Ovary (tissue), 3 donors: ENCODE results near the gene SULT1C2.

ENCODE experiments used
- POLR2A ChIP-seq: fragments of 450-650 bp; IDR thresholded peaks from one replicate; pipeline ENCODE4 v1.6.1; 2017; ENCODE audit warnings: antibody characterized with exemption, mild to moderate bottlenecking, moderate library complexity
- TF ChIP-seq, protein P1 (sequence below), 3 donors: fragments of 450-650 bp in 2 of 3; fragments of 200-600 bp in 1 of 3; IDR thresholded peaks; one replicate each; pipeline versions ENCODE4 v1.5.1 to v1.8.0; 2016 to 2022; ENCODE audit warnings: antibody characterized with exemption in 3 of 3, mild to moderate bottlenecking in 1 of 3
- donor health status: DM: no; HTN: no; CAD: no.

DNA sequence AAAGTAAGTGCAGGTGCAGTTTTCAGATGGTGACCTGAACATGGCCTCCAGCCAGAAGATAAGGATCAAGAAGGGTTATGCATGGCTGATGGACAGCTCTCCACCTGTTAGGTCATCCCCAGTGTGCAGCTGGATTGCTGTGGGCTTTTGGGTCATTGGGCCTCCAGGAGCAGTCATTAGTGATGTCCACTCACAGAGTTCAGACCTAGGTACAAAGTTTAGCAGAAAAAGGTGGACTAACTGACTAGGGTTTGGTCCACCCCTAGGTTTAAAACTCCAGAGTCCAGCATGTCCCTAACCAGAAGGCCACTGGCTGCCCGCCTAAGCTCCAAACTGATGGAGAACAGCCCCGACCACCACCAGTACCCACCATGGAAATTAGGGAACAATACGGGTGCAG, 18.3 kb upstream of the SULT1C2 start:
- no peak for TF ChIP-seq POLR2A
- TF ChIP-seq, protein P1, sequence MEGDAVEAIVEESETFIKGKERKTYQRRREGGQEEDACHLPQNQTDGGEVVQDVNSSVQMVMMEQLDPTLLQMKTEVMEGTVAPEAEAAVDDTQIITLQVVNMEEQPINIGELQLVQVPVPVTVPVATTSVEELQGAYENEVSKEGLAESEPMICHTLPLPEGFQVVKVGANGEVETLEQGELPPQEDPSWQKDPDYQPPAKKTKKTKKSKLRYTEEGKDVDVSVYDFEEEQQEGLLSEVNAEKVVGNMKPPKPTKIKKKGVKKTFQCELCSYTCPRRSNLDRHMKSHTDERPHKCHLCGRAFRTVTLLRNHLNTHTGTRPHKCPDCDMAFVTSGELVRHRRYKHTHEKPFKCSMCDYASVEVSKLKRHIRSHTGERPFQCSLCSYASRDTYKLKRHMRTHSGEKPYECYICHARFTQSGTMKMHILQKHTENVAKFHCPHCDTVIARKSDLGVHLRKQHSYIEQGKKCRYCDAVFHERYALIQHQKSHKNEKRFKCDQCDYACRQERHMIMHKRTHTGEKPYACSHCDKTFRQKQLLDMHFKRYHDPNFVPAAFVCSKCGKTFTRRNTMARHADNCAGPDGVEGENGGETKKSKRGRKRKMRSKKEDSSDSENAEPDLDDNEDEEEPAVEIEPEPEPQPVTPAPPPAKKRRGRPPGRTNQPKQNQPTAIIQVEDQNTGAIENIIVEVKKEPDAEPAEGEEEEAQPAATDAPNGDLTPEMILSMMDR (IDR thresholded peaks at IDR 0.05): no peak
